BE2C (cell line): ENCODE data around the gene SSBP4.

ENCODE experiments used
- DNase-seq: peaks from one replicate; pipeline ENCODE4 v3.0.0-alpha.2; 2020
- H3K27me3 ChIP-seq: fragments of 250-450 bp; sonication (Bioruptor Pico); 2 replicates; pipeline ENCODE4 v1.5.1; 2020; ENCODE audit warnings: mild to moderate bottlenecking
- H3K36me3 ChIP-seq: fragments of 250-450 bp; sonication (Bioruptor Pico); 2 replicates; pipeline ENCODE4 v1.5.1; 2020; ENCODE audit warnings: mild to moderate bottlenecking
- H3K4me1 ChIP-seq: fragments of 250-450 bp; sonication (Bioruptor Pico); 2 replicates; pipeline ENCODE4 v1.5.1; 2020
- H3K4me3 ChIP-seq: 2 replicates; pipeline ENCODE4 v1.5.1; 2011; ENCODE audit warnings: low read depth, low read length
- H3K9me3 ChIP-seq: fragments of 250-450 bp; sonication (Bioruptor Pico); 2 replicates; pipeline ENCODE4 v1.5.1; 2020
- CTCF ChIP-seq: IDR thresholded peaks from 2 replicates; pipeline ENCODE4 v1.5.1; 2012; ENCODE audit warnings: mild to moderate bottlenecking, low read depth, low read length

The SSBP4 gene

DNA sequence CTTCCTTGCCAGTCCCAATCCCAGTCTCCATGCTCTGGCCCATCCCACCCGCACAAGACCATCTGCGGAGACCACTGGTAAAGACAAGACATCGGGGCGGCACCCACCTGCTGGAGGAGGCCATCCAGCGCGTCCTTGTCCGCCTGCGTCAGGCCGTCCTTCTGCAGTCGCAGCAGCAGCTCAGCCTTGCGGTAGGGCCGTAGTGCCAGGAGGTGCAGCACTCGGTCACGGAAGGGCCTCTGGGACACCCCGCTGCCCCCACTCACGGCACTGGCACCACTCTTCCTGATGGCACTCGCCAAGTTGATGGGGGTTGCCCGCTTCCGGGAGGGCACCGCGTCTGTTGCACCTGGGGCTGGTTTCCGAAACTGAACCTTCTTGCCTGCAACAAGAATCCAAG lies 42.3 kb downstream of the SSBP4 start:
- H3K9me3 ChIP-seq = no peaks in the 10 kb centered on the region
- TF ChIP-seq CTCF = no peak
- DNase-seq = no peak
- peaks cover 23% of the 10 kb centered on the region for H3K36me3 ChIP-seq
- H3K27me3 ChIP-seq = no peaks in the 10 kb centered on the region
- no peaks in the 10 kb centered on the region for H3K4me1 ChIP-seq
- H3K4me3 ChIP-seq = no peak overlapping the region

- H3K9me3 ChIP-seq = no peaks in the 10 kb centered on the region
- TF ChIP-seq CTCF = no peak
- no peaks in the 10 kb centered on the region for H3K4me1 ChIP-seq
- H3K27me3 ChIP-seq = no peaks in the 10 kb centered on the region
- no peak overlapping the region for H3K4me3 ChIP-seq
- no peak for DNase-seq
- peaks cover 19% of the 10 kb centered on the region for H3K36me3 ChIP-seq
These were observed 45.4 kb downstream of the SSBP4 start for GRCh38 chr19:18464646-18465045.

DNA sequence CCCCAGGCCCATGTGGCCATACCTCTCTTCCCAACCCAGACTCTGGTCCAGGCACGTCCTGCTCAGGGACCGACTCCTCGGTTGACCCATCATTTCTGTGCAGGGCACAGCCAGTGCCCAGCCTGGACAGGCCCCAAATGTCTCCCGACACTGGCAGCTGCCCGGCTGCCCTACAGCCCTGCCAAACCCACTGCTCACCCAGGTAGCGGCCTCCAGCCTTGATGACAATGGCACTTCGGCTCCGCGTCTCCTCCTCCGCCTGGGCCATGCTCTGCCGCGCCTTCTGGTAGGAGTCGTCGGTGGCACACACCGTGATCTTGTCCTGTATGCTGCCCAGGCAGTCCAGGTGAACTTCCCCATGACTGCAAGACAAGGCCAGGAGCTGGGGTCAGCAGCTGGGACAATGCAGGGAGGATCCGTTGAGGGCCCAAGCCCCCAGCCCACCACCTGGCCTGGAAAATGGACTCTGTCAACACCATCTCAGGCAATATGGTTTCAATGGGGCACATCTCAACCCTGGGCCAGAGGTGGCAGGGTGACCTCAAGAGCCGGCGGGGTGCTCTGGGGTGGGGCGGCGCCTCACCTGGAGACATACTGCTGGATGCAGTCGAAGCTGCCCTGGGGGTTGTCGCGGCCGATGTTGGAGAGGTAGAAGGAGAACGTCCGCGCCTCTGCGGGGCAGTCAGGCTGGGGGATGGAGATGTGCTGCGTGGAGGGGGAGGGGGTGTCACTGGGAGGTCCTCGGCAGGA lies 46.2 kb downstream of the SSBP4 start:
- DNase-seq = no peak
- peaks cover 5% of the 10 kb centered on the region; the same call in 1 of the 2 replicates for H3K4me1 ChIP-seq

GRCh38 chr19:18465964-18466339 lies 46.8 kb downstream of the SSBP4 start:
- Histone ChIP-seq H3K27me3 (no peaks in the 10 kb centered on the region), H3K4me3 (no peak overlapping the region), H3K4me1 (peaks cover 5% of the 10 kb centered on the region; the same call in 1 of the 2 replicates), H3K9me3 (no peaks in the 10 kb centered on the region), H3K36me3 (peaks cover 16% of the 10 kb centered on the region)
- no peak for DNase-seq
- TF ChIP-seq CTCF = no peak

More for the DNA sequence above, 46.2 kb downstream of the SSBP4 start:
- Histone ChIP-seq H3K9me3 (no peaks in the 10 kb centered on the region), H3K4me3 (no peak overlapping the region), H3K27me3 (no peaks in the 10 kb centered on the region), H3K36me3 (peaks cover 22% of the 10 kb centered on the region)
- no peak for TF ChIP-seq CTCF

GRCh38 chr19:18466354-18466753 lies 47.2 kb downstream of the SSBP4 start:
- Histone ChIP-seq H3K9me3 (no peaks in the 10 kb centered on the region), H3K4me1 (peaks cover 5% of the 10 kb centered on the region; the same call in 1 of the 2 replicates), H3K27me3 (no peaks in the 10 kb centered on the region), H3K4me3 (no peak overlapping the region), H3K36me3 (peaks cover 12% of the 10 kb centered on the region)
- no peak for DNase-seq
- no peak for TF ChIP-seq CTCF

DNA sequence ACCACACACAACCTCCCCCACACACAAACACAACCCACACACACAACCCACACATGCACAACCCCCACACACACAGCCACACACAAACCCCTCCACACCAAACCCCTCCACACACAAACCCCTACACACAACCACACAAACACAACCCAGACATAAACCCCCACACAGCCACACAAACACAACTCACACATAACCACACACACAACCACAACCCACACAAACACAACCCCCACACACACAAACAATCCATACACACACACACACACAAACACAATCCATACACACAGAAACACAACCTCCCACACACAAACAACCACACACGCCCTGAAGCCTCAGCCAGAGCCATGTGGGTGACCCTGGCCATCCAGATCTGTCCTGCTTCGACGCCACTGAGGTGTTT lies 48.8 kb downstream of the SSBP4 start:
- Histone ChIP-seq H3K36me3 (peaks cover 8% of the 10 kb centered on the region), H3K27me3 (no peaks in the 10 kb centered on the region), H3K9me3 (no peaks in the 10 kb centered on the region), H3K4me1 (peaks cover 5% of the 10 kb centered on the region; the same call in 1 of the 2 replicates), H3K4me3 (no peak overlapping the region)
- no peak for DNase-seq
- no peak for TF ChIP-seq CTCF
